HFFc6 (cell line): ENCODE measurements around the gene ITM2C. TPM values are rescaled to one million over a fixed set of nuclear protein-coding genes. Genes with fewer than 3 reads are reported as not detected.

ENCODE experiments used
- DNase-seq: peaks from one replicate; pipeline ENCODE4 v3.0.0-alpha.2; 2018
- H3K27ac Mint-ChIP-seq: 2 replicates; pipeline ENCODE4 v1.8.0; 2020; ENCODE audit warnings: mild to moderate bottlenecking, mixed read lengths
- H3K27me3 Mint-ChIP-seq: 2 replicates; pipeline ENCODE4 v1.8.0; 2021; ENCODE audit warnings: mild to moderate bottlenecking, moderate library complexity, mixed read lengths; ENCODE audit not compliant: insufficient read depth
- H3K36me3 Mint-ChIP-seq: 2 replicates; pipeline ENCODE4 v1.8.0; 2021; ENCODE audit warnings: low read depth, mixed read lengths
- H3K4me1 Mint-ChIP-seq: 2 replicates; pipeline ENCODE4 v1.8.0; 2020; ENCODE audit warnings: low read depth, mixed read lengths
- H3K4me3 Mint-ChIP-seq: 2 replicates; pipeline ENCODE4 v1.8.0; 2020; ENCODE audit warnings: mild to moderate bottlenecking, moderate library complexity, mixed read lengths
- H3K9me3 Mint-ChIP-seq: 2 replicates; pipeline ENCODE4 v1.8.0; 2020; ENCODE audit warnings: mild to moderate bottlenecking, mixed read lengths
- total RNA-seq, 6 experiments: library from RNA; stranded (reverse); fragmentation: NEBNext Ultra II Directional; extraction: Animal tissue kit (Norgen Biotek cat#: 25700); gene quantifications; 2 replicates in 1 of 6; 3 replicates in 5 of 6; pipeline ENCODE4 v1.2.3, GENCODE V29; 2021
- TF ChIP-seq, protein P1 (sequence below): fragments of 200-600 bp; sonication (generic); IDR thresholded peaks from 2 replicates; pipeline ENCODE4 v1.5.0; 2021; ENCODE audit warnings: antibody characterized with exemption, mild to moderate bottlenecking

ITM2C gene
- total RNA-seq, 6 experiments from 2014 or later, result 28.1 to 53.8 (median 29.4) TPM

DNA sequence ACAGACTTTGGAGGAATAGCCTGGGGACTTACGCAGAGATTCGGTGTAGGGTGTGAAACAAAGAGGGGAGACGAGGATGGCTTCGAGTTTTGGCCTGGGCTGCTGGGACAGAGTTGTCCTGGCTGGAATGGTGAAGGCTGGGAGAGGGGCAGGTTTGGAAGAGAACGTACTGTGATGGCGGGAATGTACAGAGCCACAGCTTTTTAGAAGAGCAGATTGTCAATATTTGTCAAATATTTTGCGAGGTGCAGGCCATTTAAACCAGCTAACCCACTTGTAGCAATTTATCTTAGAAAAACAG, 14.4 kb upstream of the ITM2C start:
- Mint-ChIP-seq H3K4me3 (no peak overlapping the region), H3K4me1 (peaks cover 9% of the 10 kb centered on the region), H3K9me3 (no peaks in the 10 kb centered on the region), H3K27ac (no peak overlapping the region), H3K27me3 (peaks cover 25% of the 10 kb centered on the region), H3K36me3 (no peaks in the 10 kb centered on the region)
- DNase-seq, result no peak
- TF ChIP-seq, protein P1, sequence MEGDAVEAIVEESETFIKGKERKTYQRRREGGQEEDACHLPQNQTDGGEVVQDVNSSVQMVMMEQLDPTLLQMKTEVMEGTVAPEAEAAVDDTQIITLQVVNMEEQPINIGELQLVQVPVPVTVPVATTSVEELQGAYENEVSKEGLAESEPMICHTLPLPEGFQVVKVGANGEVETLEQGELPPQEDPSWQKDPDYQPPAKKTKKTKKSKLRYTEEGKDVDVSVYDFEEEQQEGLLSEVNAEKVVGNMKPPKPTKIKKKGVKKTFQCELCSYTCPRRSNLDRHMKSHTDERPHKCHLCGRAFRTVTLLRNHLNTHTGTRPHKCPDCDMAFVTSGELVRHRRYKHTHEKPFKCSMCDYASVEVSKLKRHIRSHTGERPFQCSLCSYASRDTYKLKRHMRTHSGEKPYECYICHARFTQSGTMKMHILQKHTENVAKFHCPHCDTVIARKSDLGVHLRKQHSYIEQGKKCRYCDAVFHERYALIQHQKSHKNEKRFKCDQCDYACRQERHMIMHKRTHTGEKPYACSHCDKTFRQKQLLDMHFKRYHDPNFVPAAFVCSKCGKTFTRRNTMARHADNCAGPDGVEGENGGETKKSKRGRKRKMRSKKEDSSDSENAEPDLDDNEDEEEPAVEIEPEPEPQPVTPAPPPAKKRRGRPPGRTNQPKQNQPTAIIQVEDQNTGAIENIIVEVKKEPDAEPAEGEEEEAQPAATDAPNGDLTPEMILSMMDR, result peak; percentile 56

DNA sequence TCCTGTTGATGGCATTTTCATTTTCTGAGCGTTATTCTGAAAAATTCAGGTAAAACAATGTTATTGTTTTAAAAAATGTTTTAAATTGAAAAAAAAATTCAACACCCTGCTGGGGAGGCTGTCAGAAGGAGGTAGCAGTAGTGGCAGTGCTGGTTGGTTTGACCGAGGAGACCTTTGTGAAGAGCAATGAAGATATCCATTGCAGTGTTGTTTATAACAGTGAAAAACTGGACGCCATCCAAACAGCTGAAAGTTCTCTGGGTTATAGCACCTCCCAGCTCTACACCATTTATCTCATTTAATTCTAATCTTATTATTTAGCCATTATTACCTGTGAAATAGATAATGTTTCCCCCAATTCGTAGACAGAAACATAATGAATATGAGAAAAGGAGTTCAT, 12.6 kb upstream of the ITM2C start:
- Mint-ChIP-seq H3K9me3 (no peaks in the 10 kb centered on the region), H3K4me3 (no peak overlapping the region), H3K27me3 (peaks cover 21% of the 10 kb centered on the region), H3K4me1 (peaks cover 9% of the 10 kb centered on the region), H3K36me3 (no peaks in the 10 kb centered on the region), H3K27ac (no peak overlapping the region)
- TF ChIP-seq, protein P1, result no peak
- no peak for DNase-seq

DNA sequence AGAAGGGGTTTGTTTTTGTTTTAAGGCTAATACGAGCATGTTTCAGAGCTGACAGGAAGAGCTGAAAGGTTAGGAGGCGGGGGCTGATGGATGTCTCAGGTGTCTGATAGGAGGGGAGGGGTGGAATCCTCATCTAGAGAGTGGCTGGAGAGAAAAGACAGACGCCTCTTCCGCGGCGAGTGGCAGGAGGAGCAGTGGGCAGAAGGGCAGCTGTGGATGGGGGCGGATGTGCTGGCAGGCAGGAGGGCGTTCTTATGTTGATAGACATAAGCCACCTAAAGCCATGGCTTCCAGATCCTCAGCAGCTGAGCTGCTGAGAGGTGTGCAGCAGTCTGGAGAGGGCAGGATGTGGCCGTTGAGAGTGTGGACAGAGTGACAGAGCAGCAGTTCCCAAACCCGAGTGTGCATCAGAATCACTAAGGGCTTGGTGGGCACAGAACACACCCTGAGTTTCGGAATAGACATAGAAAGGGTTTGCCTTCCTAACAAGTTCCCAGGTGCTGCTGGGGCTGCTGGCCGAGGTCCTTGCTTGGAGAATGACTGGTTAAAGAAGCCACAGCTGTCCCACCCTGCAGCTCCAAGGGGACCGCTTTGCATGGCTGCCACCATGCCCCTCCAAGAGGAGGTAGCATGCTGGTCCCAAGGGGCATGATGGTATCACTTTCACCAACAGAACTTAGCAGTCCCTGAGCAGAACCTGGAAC, 3.0 kb upstream of the ITM2C start:
- no peak overlapping the region for H3K27ac Mint-ChIP-seq
- H3K4me1 Mint-ChIP-seq, result peaks cover 7% of the 10 kb centered on the region
- no peak for DNase-seq
- H3K27me3 Mint-ChIP-seq, result peaks cover 15% of the 10 kb centered on the region
- H3K36me3 Mint-ChIP-seq, result no peaks in the 10 kb centered on the region
- H3K4me3 Mint-ChIP-seq, result no peak overlapping the region
- no peaks in the 10 kb centered on the region for H3K9me3 Mint-ChIP-seq
- TF ChIP-seq, protein P1, result no peak

DNA sequence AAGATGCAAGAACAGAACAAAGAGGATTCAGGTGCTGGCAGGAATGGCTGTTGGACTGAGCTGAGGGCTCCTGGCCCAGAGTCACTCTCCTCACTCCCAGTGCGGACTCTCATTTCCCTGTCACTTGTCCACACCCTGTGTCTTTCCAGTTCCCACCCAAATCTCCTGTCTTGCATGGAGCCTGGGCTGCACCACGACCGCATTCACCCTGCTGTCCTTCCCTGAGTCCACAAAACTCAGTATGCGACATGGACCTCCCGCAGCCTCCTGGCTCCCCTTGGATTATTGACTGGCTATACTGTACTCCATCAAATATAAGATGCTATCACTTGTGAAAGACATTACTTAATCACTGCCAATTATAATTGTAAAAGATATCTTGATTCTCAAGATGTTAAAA, 2.5 kb upstream of the ITM2C start:
- Mint-ChIP-seq H3K36me3 (no peaks in the 10 kb centered on the region), H3K4me1 (peaks cover 7% of the 10 kb centered on the region), H3K9me3 (no peaks in the 10 kb centered on the region), H3K27ac (no peak overlapping the region), H3K4me3 (no peak overlapping the region), H3K27me3 (peaks cover 15% of the 10 kb centered on the region)
- TF ChIP-seq, protein P1, result no peak
- DNase-seq, result no peak

DNA sequence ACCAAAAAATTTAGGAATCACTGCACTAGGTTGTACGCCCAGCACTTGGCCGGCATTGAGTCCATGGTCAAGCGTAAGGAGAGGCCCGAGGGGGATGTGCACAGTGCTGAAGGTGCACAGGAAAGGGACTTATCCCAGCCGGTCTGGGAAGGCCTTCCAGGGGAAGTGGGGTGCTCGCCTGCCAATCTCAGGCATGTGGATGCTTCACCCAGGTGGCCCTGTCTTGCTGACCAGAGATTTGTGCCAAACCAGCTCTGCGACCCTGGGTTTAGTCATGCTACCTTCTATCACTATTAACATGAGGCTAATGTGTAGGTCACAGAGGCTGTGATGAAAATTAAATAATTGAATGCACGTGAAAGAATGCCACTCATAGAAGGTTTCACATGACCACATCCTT, 1.7 kb upstream of the ITM2C start:
- Mint-ChIP-seq H3K4me1 (peaks cover 7% of the 10 kb centered on the region), H3K36me3 (no peaks in the 10 kb centered on the region), H3K4me3 (no peak overlapping the region), H3K9me3 (no peaks in the 10 kb centered on the region), H3K27ac (no peak overlapping the region), H3K27me3 (peaks cover 12% of the 10 kb centered on the region)
- TF ChIP-seq, protein P1, result no peak
- DNase-seq, result no peak
